HG02970 (cell line): ENCODE measurements around the gene EXOSC7.
A peak's percentile ranks its signal among the peaks of the same experiment; 100 is the strongest.
"Not testable (repeated sequence)": the region's sequence is repeated elsewhere in the genome, so short reads cannot be mapped to it uniquely, and the experiment has no call there.

Experiments used
- ATAC-seq: cut with Tn5 transposase; IDR thresholded peaks from one replicate; pipeline ENCODE4 v1.9.1; 2021; ENCODE audit warnings: mild to moderate bottlenecking, moderate library complexity, moderate number of reproducible peaks; ENCODE audit not compliant: unreplicated experiment, low FRiP score

EXOSC7 gene

GRCh38 chr3:44976002-44976815 is at the start of gene EXOSC7, which contains the start of gene ZDHHC3:
EXOSC7 (plus strand) TSS chr3:44976244; CDS start chr3:44976278, 34 bp downstream.
ZDHHC3 (minus strand) TSS chr3:44976174; CDS start chr3:44959436, 16,738 bp downstream.
- ATAC-seq = peak; percentile 78

- no peak for ATAC-seq
Observed at GRCh38 chr3:44926921-44927320, 49.1 kb upstream of the EXOSC7 start.

GRCh38 chr3:44927371-44927770 is 48.7 kb upstream of the EXOSC7 start:
- ATAC-seq = no peak

- ATAC-seq = no peak
Observed at GRCh38 chr3:44929782-44930181, 46.3 kb upstream of the EXOSC7 start.

GRCh38 chr3:44930911-44931310 is 45.1 kb upstream of the EXOSC7 start:
- ATAC-seq = no peak

GRCh38 chr3:44931791-44932190 is 44.3 kb upstream of the EXOSC7 start:
- ATAC-seq = no peak

GRCh38 chr3:44932271-44932670 is 43.8 kb upstream of the EXOSC7 start:
- ATAC-seq = no peak

- ATAC-seq = no peak
Observed at GRCh38 chr3:44932986-44933944, 42.8 kb upstream of the EXOSC7 start.

- ATAC-seq = no peak
Observed at GRCh38 chr3:44939581-44940036, 36.4 kb upstream of the EXOSC7 start.

- ATAC-seq = no peak
Observed at GRCh38 chr3:44942202-44942921, 33.7 kb upstream of the EXOSC7 start.

- no peak for ATAC-seq
Observed at GRCh38 chr3:44948239-44948638, 27.8 kb upstream of the EXOSC7 start.

GRCh38 chr3:44949770-44950169 is 26.3 kb upstream of the EXOSC7 start:
- ATAC-seq = not testable (repeated sequence)

- ATAC-seq = no peak
Observed at GRCh38 chr3:44950275-44950734, 25.7 kb upstream of the EXOSC7 start.

GRCh38 chr3:44952689-44953088 is 23.4 kb upstream of the EXOSC7 start:
- ATAC-seq = no peak

- ATAC-seq = no peak
Observed at GRCh38 chr3:44954304-44954703, 21.7 kb upstream of the EXOSC7 start.

- ATAC-seq = no peak
Observed at GRCh38 chr3:44954962-44955361, 21.1 kb upstream of the EXOSC7 start.

- no peak for ATAC-seq
Observed at GRCh38 chr3:44955917-44956316, 20.1 kb upstream of the EXOSC7 start.

GRCh38 chr3:44957986-44958385 is 18.1 kb upstream of the EXOSC7 start:
- ATAC-seq = no peak

- ATAC-seq = no peak
Observed at GRCh38 chr3:44958386-44958785, 17.7 kb upstream of the EXOSC7 start.

- ATAC-seq = no peak
Observed at GRCh38 chr3:44960387-44961026, 15.5 kb upstream of the EXOSC7 start.
